ENCODE results near the gene SPATA24.
"Not testable (repeated sequence)": the region's sequence is repeated elsewhere in the genome, so short reads cannot be mapped to it uniquely, and the experiment has no call there.

The SPATA24 gene

DNA sequence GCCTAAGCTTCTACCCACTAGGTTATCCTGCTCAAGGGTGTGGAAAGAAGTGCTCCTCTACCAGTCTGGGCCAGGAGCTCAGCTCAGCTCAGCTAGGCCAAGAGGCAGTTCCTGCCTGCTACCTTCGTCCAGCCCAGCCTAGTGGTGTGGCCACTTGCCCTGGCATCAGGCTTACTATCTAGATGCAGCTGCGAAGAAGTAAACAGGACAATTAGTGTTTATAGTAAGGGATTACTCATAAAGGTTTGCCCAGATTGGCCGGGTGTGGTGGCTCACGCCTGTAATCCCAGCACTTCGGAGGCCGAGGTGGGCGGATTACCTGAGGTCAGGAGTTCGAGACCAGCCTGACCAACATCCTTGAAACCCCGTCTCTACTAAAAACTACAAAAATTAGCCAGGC, 12.8 kb upstream of the SPATA24 start:
- no peak for DNase-seq

DNA sequence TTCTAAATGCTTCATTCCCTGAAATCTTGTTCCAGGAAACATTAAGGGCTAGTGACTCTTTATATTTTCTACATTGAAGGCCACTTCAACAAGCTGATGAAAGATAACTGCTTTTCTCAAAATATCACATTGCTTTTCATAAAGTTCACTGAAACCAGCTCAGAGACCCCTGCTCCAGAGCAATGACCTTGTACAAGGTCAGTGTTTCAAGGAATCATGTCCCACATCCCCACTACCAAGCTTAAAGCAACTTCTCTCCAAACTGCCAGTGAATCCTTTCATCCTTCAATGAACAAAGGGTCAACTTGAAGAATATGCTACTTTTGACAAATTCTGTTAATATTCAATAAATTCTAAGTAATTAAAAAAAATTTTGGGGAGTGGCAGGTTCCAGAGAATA, 12.0 kb upstream of the SPATA24 start:
- no peak for DNase-seq

DNA sequence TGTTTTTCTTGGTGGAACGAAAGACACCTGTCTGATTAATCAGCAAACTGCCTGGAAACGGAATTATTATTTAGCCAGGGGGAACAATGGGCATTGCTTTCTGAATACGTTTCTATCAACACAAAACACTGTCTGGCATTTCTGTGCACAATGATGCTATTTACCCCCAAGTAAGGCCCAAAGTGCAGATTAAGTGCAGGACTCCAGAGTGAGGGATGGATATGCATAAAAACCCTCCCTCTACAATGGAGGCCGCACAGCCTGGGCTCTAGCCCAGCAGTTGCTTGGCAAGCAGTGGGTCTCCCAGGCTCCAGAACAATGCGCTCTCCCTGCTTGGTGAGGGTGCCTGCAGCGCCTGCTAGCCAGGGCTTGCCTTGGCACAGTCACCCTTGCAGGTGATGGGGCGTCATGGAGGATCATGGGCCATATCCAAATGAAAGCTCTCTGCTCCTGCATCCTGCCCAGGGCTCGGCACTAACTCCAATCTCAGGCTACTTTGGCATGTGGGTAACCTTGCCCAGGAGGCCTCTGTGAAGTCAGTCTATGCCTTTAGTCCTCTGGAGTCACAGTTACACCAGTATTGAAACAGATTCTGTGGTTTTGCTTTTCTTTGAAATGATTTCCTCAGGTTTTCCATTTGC, 11.5 kb upstream of the SPATA24 start:
- no peak for DNase-seq

- DNase-seq, result no peak
Measured at GRCh38 chr5:139414581-139415130, 10.8 kb upstream of the SPATA24 start.

DNA sequence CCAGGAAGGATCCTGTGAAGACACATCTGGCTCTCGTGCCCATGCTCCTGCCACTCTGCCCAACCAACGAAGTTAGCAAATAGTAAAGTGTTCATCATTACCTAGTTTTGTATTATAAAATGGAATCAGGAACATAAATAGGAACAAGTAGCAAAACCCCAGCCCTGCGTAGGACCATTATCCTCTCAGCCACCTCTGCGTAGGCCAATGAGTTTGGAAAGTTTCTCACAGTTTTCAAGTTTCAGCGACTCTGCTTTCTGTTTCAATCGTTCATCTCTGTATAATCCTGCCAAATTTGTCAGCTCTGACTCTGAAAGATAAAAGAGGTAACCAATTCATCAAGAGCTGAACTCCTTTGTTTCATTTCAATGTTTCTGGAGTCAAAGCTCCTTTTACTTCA, 10.1 kb upstream of the SPATA24 start:
- no peak for DNase-seq

GRCh38 chr5:139413153-139413552, 9.3 kb upstream of the SPATA24 start:
- no peak for DNase-seq

DNA sequence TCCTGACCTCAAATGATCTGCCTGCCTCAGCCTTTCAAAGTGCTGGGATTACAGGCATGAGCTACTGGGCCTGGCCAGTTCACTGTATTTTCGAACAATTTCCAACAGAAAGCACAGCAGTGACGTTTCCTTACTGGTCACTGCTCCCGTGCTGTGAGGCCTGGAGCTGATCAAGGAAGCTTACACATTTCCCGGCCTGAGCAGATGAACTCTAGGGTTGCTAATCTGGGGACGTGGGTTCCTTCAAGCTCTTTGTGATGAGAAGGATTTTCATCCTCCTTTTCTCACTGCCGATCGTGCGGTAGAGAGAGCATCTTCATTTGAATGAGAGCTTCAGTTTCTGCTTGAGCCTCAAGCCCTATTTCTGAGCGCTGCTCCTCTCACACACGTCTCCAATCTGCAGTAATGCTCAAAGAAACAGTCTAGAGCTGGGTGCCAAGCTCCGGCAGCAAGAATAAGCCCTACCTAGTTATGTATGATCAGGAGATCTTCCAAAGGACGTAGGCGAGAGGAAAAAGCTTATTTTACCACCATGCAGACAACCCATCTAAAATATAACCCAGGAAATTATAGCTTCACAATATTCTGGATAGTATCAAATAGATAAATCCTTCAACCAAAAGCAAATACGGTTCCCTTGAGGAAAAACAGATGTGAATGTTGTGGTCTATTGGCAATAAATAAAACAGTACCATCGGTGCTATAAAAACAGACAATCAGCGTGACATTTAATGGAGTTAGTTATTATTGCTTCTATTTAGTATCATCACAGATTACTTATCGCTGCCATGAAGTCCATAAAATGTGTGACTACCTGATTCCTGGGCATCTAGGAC, 7.3 kb upstream of the SPATA24 start:
- DNase-seq, result no peak

- DNase-seq, result no peak
Measured at GRCh38 chr5:139410121-139410992, 6.5 kb upstream of the SPATA24 start.

DNA sequence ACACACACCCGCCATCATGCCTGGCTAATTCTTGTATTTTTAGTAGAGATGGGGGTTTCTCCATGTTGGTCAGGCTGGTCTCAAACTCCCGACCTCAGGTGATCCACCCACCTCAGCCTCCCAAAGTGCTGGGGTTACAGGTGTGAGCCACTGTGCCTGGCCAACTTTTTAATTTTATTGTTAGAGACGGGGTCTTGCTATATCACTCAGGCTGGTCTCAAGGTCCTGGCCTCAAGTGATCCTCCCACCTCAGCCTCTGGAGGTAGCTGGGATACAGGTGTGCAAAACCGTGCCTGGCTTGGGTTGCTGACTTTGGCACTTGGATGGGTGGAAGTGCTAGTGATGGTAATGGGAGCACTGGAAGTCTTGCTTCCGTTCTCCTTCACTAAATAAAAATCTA, 5.2 kb upstream of the SPATA24 start:
- DNase-seq, result not testable (repeated sequence)

DNA sequence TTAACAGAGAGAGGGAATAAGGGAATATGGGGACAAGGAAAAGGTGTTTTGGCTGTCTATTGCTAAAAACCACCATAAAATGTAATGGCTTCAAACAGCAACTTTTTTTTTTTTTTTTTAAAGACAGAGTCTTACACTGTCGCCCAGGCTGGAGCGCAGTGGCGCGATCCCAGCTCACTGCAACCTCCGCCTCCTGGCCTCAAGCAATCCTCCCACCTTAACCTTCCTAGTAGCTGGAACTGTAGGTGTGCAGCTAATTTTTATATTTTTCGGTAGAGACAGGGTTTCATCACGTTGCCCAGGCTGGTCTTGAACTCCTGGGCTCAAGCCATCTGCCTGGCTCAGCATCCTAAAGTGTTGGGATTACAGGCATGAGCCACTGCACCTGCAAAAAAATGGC, 4.3 kb upstream of the SPATA24 start:
- DNase-seq, result no peak

GRCh38 chr5:139407517-139407916, 3.6 kb upstream of the SPATA24 start:
- DNase-seq, result no peak

DNA sequence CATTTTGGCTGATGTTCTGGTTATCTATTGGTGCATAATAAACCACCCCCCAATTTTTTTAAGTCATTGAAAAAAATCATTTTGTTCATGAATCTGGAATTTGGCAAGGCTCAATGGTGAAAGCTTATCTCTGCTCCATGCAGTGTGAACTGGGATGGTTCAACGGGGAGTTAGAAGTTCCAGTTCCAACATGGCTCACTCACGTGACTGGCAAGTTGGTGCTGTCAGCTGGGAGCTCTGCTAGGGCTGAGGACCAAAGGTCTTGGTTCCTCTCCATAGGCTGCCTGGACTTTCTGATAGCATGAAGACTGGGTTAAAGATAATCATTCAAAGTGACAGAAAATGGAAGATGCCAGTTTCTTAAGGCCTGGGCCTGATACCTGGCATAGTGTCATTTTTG, 3.1 kb upstream of the SPATA24 start:
- no peak for DNase-seq

DNA sequence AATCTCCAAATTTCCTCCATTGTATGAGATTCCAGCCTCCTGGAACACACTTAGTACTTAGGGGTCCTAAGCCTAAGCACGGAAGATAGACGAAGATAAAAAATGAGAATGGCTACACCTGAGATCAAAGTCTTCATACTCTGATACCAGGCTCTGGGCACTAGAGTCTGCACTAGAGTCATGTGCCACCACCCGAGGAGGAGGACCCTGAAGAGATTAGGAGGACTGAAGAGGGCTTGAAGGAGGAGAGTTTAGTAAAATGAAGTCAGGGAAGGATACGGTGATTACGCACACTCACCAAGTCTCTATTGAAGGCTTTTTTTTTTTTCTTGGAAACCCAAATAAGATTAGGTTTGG, 573 bp upstream of the SPATA24 start:
- DNase-seq, result no peak

DNA sequence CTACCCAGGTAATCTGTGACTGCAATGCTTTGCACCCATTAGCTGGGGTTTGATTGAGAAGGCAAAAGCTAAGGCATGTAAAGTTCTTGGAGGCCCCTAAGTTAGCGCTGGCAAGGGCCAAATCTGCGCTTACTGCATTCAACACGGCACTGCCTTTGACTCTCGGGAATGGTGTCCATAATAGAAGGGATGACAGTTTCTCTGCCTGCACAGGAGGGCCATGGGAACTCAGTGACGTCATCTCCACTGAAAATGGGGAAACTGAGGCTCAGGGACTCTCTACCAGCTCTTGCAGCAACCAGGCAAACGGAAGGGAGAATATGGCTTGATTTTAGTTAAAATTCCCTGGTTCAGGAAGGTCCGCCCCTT, 487 bp downstream of the SPATA24 start:
- no peak for DNase-seq

GRCh38 chr5:139402561-139403158, 1.2 kb downstream of the SPATA24 start:
- DNase-seq, result no peak

- DNase-seq, result no peak
Measured at GRCh38 chr5:139401546-139401945, 2.3 kb downstream of the SPATA24 start.

DNA sequence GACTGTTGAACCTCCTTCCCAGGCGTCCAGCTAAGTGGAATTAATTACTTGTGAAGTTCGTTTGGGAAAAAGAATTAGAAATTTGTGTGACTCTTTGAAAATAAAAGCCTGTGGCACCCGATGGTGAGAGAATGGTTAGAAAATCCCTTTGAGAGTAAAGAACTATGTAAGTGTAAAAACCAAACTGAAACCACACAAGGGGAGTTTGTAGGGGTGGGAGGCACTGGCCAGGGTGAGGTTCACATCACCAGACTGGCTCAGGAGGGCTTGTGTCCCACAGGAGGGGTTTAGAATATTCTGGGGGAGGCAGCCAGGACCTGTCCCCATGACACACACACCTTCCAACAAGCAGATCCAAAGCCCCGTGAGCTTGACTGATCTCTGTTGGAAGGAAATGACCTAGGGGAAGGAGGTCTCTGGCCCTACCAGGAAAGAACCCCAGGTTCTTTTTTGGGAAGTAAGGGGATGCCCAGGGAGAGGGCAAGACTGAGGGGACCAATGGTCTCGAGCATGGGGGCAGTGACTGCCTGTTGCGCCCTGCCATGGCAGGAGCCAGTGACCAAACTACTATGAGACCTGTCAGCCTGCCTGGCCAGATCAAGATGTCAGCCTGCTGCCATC, 4.3 kb downstream of the SPATA24 start:
- no peak for DNase-seq

GRCh38 chr5:139397921-139398320, 6.0 kb downstream of the SPATA24 start:
- no peak for DNase-seq

DNA sequence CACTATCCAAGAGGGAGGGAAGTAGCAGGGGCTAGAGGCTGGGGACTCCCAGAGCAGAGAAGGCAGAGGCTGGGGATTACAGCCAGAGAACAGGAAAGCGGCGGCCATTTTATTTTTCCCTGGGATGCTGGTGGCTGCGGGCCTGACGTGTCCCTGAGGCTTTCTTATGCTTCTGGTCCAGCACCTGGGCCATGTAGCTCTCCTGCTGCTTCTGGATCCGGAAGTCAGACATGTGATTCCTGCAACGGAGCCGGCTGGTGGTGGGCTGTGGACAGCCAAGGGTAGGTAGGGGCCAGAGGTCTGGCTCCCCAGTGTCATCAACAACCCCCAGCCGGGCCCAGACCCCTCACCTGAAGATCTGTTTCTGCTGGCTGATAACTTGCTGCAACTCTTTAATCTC, 7.2 kb downstream of the SPATA24 start:
- no peak for DNase-seq

DNA sequence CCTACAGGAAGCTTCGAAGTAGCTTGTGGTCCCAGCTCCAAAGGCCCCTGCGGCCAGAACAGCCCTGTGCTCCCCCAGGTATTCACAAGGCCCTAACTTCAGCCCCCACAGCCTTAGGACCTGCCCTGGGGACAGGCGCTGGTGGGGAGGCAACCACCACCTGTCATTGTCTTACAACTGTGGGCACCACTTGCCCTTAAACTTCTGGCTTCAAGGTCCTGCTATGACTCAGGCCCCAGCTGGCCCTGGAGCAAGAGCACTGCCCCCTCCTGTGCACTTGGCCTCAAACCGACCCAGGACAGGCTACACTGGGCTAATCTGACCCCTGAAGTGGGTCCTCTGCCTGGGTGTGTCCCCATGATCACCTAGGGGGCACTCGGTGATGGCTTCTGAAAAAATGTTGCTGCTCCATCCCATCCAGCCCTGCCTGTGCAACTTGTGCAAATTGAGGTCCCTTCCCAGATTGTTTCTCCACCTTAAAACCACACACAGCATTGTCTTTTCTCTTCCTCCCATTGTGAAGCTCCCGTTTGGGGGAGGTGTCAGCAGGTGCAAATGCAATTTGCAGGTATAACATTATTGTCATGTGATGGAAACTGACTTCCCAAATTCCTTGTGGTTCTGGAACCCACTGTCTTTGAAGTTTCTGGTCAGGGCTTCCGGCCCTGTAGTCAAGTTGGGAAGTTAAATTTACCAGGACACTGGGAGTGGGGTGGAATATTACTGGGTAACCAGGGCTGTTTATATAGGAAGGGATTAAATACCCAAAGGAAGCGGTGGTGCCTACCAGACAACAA, 7.8 kb downstream of the SPATA24 start:
- DNase-seq, result no peak

DNA sequence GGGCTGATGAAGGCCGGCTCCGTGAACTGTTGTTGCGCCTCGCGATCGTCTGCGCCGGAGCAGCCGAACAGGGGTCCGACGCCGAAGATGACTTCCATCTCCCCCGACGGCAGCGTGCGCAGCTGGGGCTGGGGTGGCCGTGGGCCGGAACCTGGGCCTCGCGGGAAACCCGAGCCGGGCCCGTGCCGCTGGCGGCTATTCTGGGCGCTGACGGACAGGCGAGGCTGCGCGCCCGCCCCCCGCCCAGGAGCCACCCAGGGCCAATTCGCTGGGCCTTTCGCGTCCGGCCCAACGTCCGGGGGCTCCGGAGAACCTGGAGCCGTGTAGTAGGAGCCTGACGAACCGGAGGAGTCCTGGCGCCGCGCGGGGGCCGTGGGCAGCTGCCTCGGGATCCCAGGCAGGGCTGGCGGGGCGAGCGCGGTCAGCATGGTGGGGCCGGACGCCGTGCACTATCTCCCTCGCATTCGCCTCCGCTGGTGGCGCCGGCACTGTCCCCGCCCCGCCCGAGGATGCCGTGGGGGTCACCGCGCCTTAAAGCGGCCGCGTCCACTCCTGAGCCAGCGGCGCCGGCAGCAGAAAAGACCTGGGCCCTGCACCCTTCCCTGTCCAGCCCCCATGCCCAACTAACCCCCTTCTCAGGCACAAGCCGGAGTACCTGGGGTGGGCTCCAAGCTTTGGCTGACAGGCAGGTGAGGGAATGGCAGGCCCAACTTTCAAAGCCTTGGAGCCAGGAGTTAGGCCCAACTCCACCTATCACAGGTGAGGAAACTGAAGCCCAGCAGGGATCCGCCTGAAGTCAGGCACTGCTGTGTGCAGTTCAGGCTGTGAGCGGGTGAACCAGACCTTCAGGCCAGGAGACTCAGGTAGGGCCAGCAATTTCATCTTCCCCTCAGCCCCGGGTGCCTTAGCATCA, 9.0 kb downstream of the SPATA24 start, which contains the start of gene PROB1:
Gene PROB1 (minus strand): TSS at position 451 of the 913 bp plus-strand sequence. CDS start 23 bp downstream, at position 428.
- no peak for DNase-seq

Data from CD4-positive, alpha-beta T cell treated with Interleukin-15 for 1 hour (primary cell).